Mucosa of descending colon (tissue), 3 donors: ENCODE results near the gene SH3GL3. TPM values are rescaled to one million over a fixed set of nuclear protein-coding genes. Genes with fewer than 3 reads are reported as not detected.

Source experiments
- ATAC-seq: fragments of 200-7000 bp; cut with Tn5 transposase; one replicate; pipeline ENCODE4 v1.9.1; 2020; ENCODE audit warnings: mild to moderate bottlenecking, moderate library complexity
- DNase-seq, 3 donors: peaks; one replicate each; pipeline ENCODE4 v3.0.0-alpha.2; 2020
- H3K36me3 ChIP-seq: fragments of 200-600 bp; one replicate; pipeline ENCODE4 v1.8.0; 2021; ENCODE audit warnings: low read depth, mild to moderate bottlenecking
- H3K4me1 ChIP-seq: fragments of 200-600 bp; one replicate; pipeline ENCODE4 v1.8.0; 2021; ENCODE audit warnings: low read depth, mild to moderate bottlenecking
- H3K4me3 ChIP-seq: fragments of 200-600 bp; one replicate; pipeline ENCODE4 v1.8.0; 2021; ENCODE audit warnings: mild to moderate bottlenecking
- H3K9me3 ChIP-seq: fragments of 200-600 bp; one replicate; pipeline ENCODE4 v1.8.0; 2021; ENCODE audit warnings: mild to moderate bottlenecking
- CTCF ChIP-seq: fragments of 200-600 bp; IDR thresholded peaks from one replicate; pipeline ENCODE4 v1.8.0; 2022; ENCODE audit warnings: antibody characterized with exemption, mild to moderate bottlenecking
- intact Hi-C, 2 donors: fragments of 100-400 bp; cut with DNase I in 1 of 2; cut with micrococcal nuclease in 1 of 2; formaldehyde crosslinking; loops; one replicate each; pipeline versions ENCODE4 v1.11.0 to v1.11.1; 2022; cut with DNase I, micrococcal nuclease
- total RNA-seq, 3 donors: library from RNA; stranded (reverse); fragmentation: NEBNext Ultra II Directional in 2 of 3; extraction: Animal tissue kit (Norgen Biotek cat#: 25700) in 2 of 3; gene quantifications; one replicate each; pipeline versions ENCODE4 v1.2.1 to v1.2.4, GENCODE V29; 2021 to 2023
- donor health status: DM: no; HTN: no; CAD: no; lungs with moderate emphysema.
- donor health status: DM: no; HTN: no; CAD: no.
- donor health status: DM: no; HTN: yes; CAD: no.

SH3GL3 gene
- total RNA-seq, 3 donors from 2014 or later, result 1.2 TPM; not detected in 2

GRCh38 chr15:83516935-83517334 is 69.8 kb downstream of the SH3GL3 start:
- no peak for DNase-seq
- no peaks in the 10 kb centered on the region for H3K9me3 ChIP-seq
- no peak for TF ChIP-seq CTCF
- intact Hi-C loops, result no loop called here
- no peak for ATAC-seq
- H3K4me3 ChIP-seq, result no peak overlapping the region
- H3K4me1 ChIP-seq, result no peaks in the 10 kb centered on the region
- H3K36me3 ChIP-seq, result no peaks in the 10 kb centered on the region

GRCh38 chr15:83526319-83526718 is 79.2 kb downstream of the SH3GL3 start:
- H3K9me3 ChIP-seq, result peaks cover 20% of the 10 kb centered on the region
- no peak for ATAC-seq
- H3K4me3 ChIP-seq, result no peak overlapping the region
- no peak for DNase-seq
- H3K36me3 ChIP-seq, result no peaks in the 10 kb centered on the region
- H3K4me1 ChIP-seq, result no peaks in the 10 kb centered on the region
- no peak for TF ChIP-seq CTCF
- intact Hi-C loops, result no loop called here

GRCh38 chr15:83533410-83533962 is 86.3 kb downstream of the SH3GL3 start:
- DNase-seq (no peak), ATAC-seq (no peak)
- H3K4me1 ChIP-seq, result no peaks in the 10 kb centered on the region
- no peak for TF ChIP-seq CTCF
- H3K36me3 ChIP-seq, result no peaks in the 10 kb centered on the region
- peaks cover 8% of the 10 kb centered on the region for H3K9me3 ChIP-seq
- H3K4me3 ChIP-seq, result no peak overlapping the region
- intact Hi-C loops, result no loop called here

- H3K9me3 ChIP-seq, result no peaks in the 10 kb centered on the region
- DNase-seq (no peak), ATAC-seq (no peak)
- no peaks in the 10 kb centered on the region for H3K4me1 ChIP-seq
- no peak overlapping the region for H3K4me3 ChIP-seq
- no peaks in the 10 kb centered on the region for H3K36me3 ChIP-seq
- intact Hi-C loops, result no loop called here
- TF ChIP-seq CTCF, result no peak
Measured at GRCh38 chr15:83537606-83538005, 90.5 kb downstream of the SH3GL3 start.

GRCh38 chr15:83538682-83539081 is 91.5 kb downstream of the SH3GL3 start:
- no peaks in the 10 kb centered on the region for H3K9me3 ChIP-seq
- intact Hi-C loops, result no loop called here
- TF ChIP-seq CTCF, result no peak
- no peak for DNase-seq
- ATAC-seq, result no peak
- no peak overlapping the region for H3K4me3 ChIP-seq
- H3K4me1 ChIP-seq, result no peaks in the 10 kb centered on the region
- H3K36me3 ChIP-seq, result no peaks in the 10 kb centered on the region
